ENCODE results near the gene KDM1A. TPM values are rescaled to one million over a fixed set of nuclear protein-coding genes. Genes with fewer than 3 reads are reported as not detected.

The KDM1A gene
- total and polyA plus RNA-seq, 2 of the 13 experiments (the other 11 are each of a cell fraction or from before 2014, with no cell fraction given) = 81.3 to 173 TPM

DNA sequence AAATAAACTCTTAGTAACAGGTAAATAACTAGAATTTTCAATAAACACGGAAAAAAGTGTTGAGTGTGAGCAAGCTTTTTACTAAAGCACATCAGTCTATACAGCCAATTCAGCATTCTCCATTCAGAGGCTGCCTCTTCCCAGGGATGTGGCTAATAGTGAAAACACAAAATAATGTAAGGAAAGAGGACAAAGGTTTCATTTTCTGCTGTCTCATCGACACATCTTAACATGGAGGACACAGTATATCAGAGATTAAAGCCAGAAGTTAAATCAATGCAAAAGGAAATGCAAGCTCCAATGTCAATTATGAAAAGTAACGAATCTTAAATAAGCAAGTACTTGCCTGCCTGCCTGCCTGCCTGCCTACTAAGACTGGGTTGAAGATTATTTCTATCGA, 106.2 kb downstream of the KDM1A start (continued):
- TF ChIP-seq THAP7 (CRISPR knock-in tag; IDR thresholded peaks at IDR 0.05) (no peak), KLF15 (CRISPR knock-in tag; IDR thresholded peaks at IDR 0.05; ENCODE audit: borderline replicate concordance) (no peak), ZNF619 (CRISPR knock-in tag; IDR thresholded peaks at IDR 0.05) (no peak), THAP8 (CRISPR knock-in tag; IDR thresholded peaks at IDR 0.05; ENCODE audit: borderline replicate concordance) (no peak), HHEX (CRISPR knock-in tag; IDR thresholded peaks at IDR 0.05) (no peak), MAFK (conservative IDR thresholded peaks at IDR 0.05 in 1 of 2, IDR thresholded peaks at IDR 0.05 in 1 of 2; ENCODE audit: low read length in 2 of 2) (no peak), HOMEZ (CRISPR knock-in tag; IDR thresholded peaks at IDR 0.05; ENCODE audit: low read depth) (no peak)
- TF ChIP-seq, protein P1, sequence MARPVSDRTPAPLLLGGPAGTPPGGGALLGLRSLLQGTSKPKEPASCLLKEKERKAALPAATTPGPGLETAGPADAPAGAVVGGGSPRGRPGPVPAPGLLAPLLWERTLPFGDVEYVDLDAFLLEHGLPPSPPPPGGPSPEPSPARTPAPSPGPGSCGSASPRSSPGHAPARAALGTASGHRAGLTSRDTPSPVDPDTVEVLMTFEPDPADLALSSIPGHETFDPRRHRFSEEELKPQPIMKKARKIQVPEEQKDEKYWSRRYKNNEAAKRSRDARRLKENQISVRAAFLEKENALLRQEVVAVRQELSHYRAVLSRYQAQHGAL (CRISPR knock-in tag; IDR thresholded peaks at IDR 0.05; ENCODE audit: not compliant biosample characterization) = no peak
- TF ChIP-seq, protein P2, sequence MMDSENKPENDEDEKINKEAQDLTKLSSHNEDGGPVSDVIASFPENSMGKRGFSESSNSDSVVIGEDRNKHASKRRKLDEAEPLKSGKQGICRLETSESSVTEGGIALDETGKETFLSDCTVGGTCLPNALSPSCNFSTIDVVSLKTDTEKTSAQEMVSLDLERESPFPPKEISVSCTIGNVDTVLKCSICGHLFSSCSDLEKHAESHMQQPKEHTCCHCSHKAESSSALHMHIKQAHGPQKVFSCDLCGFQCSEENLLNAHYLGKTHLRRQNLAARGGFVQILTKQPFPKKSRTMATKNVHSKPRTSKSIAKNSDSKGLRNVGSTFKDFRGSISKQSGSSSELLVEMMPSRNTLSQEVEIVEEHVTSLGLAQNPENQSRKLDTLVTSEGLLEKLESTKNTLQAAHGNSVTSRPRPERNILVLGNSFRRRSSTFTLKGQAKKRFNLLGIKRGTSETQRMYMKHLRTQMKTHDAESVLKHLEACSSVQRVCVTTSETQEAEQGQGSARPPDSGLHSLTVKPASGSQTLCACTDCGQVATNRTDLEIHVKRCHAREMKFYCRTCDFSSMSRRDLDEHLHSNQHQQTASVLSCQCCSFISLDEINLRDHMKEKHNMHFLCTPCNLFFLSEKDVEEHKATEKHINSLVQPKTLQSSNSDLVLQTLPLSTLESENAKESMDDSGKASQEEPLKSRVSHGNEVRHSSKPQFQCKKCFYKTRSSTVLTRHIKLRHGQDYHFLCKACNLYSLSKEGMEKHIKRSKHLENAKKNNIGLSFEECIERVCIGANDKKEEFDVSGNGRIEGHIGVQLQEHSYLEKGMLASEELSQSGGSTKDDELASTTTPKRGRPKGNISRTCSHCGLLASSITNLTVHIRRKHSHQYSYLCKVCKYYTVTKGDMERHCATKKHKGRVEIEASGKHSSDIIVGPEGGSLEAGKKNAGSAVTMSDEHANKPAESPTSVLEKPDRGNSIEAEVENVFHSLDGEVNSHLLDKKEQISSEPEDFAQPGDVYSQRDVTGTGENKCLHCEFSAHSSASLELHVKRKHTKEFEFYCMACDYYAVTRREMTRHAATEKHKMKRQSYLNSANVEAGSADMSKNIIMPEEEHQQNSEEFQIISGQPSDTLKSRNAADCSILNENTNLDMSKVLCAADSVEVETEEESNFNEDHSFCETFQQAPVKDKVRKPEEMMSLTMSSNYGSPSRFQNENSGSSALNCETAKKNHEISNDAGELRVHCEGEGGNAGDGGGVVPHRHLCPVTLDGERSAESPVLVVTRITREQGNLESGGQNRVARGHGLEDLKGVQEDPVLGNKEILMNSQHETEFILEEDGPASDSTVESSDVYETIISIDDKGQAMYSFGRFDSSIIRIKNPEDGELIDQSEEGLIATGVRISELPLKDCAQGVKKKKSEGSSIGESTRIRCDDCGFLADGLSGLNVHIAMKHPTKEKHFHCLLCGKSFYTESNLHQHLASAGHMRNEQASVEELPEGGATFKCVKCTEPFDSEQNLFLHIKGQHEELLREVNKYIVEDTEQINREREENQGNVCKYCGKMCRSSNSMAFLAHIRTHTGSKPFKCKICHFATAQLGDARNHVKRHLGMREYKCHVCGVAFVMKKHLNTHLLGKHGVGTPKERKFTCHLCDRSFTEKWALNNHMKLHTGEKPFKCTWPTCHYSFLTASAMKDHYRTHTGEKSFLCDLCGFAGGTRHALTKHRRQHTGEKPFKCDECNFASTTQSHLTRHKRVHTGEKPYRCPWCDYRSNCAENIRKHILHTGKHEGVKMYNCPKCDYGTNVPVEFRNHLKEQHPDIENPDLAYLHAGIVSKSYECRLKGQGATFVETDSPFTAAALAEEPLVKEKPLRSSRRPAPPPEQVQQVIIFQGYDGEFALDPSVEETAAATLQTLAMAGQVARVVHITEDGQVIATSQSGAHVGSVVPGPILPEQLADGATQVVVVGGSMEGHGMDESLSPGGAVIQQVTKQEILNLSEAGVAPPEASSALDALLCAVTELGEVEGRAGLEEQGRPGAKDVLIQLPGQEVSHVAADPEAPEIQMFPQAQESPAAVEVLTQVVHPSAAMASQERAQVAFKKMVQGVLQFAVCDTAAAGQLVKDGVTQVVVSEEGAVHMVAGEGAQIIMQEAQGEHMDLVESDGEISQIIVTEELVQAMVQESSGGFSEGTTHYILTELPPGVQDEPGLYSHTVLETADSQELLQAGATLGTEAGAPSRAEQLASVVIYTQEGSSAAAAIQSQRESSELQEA (CRISPR knock-in tag; IDR thresholded peaks at IDR 0.05; ENCODE audit: not compliant biosample characterization) = no peak
- TF ChIP-seq, protein P3, sequence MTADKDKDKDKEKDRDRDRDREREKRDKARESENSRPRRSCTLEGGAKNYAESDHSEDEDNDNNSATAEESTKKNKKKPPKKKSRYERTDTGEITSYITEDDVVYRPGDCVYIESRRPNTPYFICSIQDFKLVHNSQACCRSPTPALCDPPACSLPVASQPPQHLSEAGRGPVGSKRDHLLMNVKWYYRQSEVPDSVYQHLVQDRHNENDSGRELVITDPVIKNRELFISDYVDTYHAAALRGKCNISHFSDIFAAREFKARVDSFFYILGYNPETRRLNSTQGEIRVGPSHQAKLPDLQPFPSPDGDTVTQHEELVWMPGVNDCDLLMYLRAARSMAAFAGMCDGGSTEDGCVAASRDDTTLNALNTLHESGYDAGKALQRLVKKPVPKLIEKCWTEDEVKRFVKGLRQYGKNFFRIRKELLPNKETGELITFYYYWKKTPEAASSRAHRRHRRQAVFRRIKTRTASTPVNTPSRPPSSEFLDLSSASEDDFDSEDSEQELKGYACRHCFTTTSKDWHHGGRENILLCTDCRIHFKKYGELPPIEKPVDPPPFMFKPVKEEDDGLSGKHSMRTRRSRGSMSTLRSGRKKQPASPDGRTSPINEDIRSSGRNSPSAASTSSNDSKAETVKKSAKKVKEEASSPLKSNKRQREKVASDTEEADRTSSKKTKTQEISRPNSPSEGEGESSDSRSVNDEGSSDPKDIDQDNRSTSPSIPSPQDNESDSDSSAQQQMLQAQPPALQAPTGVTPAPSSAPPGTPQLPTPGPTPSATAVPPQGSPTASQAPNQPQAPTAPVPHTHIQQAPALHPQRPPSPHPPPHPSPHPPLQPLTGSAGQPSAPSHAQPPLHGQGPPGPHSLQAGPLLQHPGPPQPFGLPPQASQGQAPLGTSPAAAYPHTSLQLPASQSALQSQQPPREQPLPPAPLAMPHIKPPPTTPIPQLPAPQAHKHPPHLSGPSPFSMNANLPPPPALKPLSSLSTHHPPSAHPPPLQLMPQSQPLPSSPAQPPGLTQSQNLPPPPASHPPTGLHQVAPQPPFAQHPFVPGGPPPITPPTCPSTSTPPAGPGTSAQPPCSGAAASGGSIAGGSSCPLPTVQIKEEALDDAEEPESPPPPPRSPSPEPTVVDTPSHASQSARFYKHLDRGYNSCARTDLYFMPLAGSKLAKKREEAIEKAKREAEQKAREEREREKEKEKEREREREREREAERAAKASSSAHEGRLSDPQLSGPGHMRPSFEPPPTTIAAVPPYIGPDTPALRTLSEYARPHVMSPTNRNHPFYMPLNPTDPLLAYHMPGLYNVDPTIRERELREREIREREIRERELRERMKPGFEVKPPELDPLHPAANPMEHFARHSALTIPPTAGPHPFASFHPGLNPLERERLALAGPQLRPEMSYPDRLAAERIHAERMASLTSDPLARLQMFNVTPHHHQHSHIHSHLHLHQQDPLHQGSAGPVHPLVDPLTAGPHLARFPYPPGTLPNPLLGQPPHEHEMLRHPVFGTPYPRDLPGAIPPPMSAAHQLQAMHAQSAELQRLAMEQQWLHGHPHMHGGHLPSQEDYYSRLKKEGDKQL (CRISPR knock-in tag; IDR thresholded peaks at IDR 0.05; ENCODE audit: low read depth) = no peak

Data from HepG2 (cell line).